ENCODE results near the gene SYT1. TPM values are rescaled to one million over a fixed set of nuclear protein-coding genes. Genes with fewer than 3 reads are reported as not detected.

SYT1 gene
- total RNA-seq, 1 donor from 2014 or later: 35.5 TPM

DNA sequence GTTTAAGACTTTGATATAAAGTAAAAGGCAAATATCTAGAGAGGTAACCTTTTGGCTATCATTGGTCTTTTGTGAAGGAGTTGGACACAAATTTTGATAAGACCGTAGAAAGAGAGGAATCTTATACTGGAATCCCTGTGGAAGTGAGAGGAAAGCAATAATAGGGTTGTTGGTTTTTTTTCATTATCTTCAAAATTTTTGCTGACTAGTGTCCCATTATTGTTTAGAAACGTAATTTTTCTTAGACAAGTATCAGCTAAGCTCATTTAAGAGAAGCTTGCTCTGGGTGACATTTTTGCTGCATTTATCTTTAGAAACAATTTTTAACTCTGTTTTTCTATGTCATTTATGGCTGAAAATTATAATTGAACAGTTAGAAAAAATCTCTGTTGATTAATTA, 300.3 kb downstream of the SYT1 start:
- Mint-ChIP-seq H3K27ac (no peak overlapping the region), H3K4me3 (no peak overlapping the region), H3K27me3 (no peaks in the 10 kb centered on the region), H3K9me3 (no peaks in the 10 kb centered on the region), H3K4me1 (ENCODE audit: unreplicated experiment) (no peaks in the 10 kb centered on the region), H3K36me3 (no peaks in the 10 kb centered on the region)
- TF ChIP-seq, protein P1, sequence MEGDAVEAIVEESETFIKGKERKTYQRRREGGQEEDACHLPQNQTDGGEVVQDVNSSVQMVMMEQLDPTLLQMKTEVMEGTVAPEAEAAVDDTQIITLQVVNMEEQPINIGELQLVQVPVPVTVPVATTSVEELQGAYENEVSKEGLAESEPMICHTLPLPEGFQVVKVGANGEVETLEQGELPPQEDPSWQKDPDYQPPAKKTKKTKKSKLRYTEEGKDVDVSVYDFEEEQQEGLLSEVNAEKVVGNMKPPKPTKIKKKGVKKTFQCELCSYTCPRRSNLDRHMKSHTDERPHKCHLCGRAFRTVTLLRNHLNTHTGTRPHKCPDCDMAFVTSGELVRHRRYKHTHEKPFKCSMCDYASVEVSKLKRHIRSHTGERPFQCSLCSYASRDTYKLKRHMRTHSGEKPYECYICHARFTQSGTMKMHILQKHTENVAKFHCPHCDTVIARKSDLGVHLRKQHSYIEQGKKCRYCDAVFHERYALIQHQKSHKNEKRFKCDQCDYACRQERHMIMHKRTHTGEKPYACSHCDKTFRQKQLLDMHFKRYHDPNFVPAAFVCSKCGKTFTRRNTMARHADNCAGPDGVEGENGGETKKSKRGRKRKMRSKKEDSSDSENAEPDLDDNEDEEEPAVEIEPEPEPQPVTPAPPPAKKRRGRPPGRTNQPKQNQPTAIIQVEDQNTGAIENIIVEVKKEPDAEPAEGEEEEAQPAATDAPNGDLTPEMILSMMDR (conservative IDR thresholded peaks at IDR 0.05): no peak
- no peak for DNase-seq (ENCODE audit: extremely low spot score, unreplicated experiment)

DNA sequence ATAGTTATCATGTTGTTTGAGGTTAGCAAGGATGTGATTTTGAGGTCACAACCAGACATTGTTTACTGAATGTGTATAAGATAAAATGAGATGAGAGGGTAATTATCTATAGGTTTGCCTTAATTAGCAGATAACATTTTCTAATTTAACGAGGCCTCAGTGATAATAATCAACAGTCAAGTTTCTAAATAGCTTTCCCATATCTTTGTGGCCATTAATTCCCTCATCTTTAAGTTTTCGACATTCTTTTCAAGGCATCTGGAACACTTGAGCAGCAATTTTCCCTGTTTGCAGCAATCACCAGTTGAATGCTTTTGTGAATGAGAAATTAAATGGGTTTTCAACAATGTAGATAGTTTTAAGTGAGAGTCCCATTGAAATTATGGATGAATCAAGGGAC, 304.1 kb downstream of the SYT1 start:
- TF ChIP-seq, protein P1 (conservative IDR thresholded peaks at IDR 0.05): no peak
- no peaks in the 10 kb centered on the region for H3K9me3 Mint-ChIP-seq
- no peaks in the 10 kb centered on the region for H3K27me3 Mint-ChIP-seq
- no peaks in the 10 kb centered on the region for H3K4me1 Mint-ChIP-seq (ENCODE audit: unreplicated experiment)
- no peak for DNase-seq (ENCODE audit: extremely low spot score, unreplicated experiment)
- H3K36me3 Mint-ChIP-seq: peaks cover 6% of the 10 kb centered on the region
- H3K4me3 Mint-ChIP-seq: no peak overlapping the region
- no peak overlapping the region for H3K27ac Mint-ChIP-seq

DNA sequence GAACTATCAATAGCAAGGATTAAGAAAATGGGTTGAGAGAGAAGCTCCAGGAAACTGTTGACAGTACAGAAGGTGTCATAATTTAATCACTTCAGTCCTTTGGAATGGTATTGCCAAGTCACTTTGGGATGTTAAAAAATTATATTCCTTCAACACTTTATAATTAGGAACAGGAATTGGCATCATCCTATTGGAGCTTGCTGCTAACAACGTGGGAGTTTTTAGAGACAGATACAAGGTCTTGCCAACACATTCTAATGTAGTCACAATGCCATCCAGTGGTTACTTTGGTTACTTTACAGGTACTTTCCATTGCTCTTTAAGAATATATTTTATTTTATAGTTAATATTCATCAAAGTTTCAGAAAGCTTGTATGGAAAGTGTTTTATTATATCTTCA, 310.1 kb downstream of the SYT1 start:
- no peak for DNase-seq (ENCODE audit: extremely low spot score, unreplicated experiment)
- no peak overlapping the region for H3K27ac Mint-ChIP-seq
- TF ChIP-seq, protein P1 (conservative IDR thresholded peaks at IDR 0.05): peak; percentile 53

DNA sequence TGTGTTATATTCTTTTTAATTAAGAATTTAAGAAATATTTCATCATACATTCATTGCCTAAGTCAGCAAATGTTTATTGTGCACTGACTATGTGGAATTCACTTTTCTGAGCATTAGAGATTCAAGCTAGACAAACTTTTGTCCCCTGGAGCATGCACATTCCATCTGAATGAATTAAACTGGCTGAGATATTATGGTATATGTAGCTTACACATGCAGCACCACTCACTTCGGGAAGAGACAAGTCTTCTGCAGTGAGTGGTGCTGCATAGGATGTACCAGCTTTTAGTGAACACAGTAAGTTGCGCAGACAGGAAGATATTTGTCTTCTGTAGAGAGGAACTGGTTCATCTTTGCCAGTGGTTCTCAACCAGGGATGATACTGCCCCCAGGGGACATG, 318.4 kb downstream of the SYT1 start:
- H3K36me3 Mint-ChIP-seq: peaks cover 6% of the 10 kb centered on the region
- H3K9me3 Mint-ChIP-seq: no peaks in the 10 kb centered on the region
- TF ChIP-seq, protein P1 (conservative IDR thresholded peaks at IDR 0.05): no peak
- DNase-seq (ENCODE audit: extremely low spot score, unreplicated experiment): no peak
- no peak overlapping the region for H3K4me3 Mint-ChIP-seq
- H3K27me3 Mint-ChIP-seq: no peaks in the 10 kb centered on the region
- peaks cover 12% of the 10 kb centered on the region for H3K4me1 Mint-ChIP-seq (ENCODE audit: unreplicated experiment)
- H3K27ac Mint-ChIP-seq: no peak overlapping the region

More for the DNA sequence above, 310.1 kb downstream of the SYT1 start:
- Mint-ChIP-seq H3K27me3 (no peaks in the 10 kb centered on the region), H3K9me3 (no peaks in the 10 kb centered on the region), H3K4me1 (ENCODE audit: unreplicated experiment) (no peaks in the 10 kb centered on the region), H3K4me3 (no peak overlapping the region), H3K36me3 (peaks cover 6% of the 10 kb centered on the region)

DNA sequence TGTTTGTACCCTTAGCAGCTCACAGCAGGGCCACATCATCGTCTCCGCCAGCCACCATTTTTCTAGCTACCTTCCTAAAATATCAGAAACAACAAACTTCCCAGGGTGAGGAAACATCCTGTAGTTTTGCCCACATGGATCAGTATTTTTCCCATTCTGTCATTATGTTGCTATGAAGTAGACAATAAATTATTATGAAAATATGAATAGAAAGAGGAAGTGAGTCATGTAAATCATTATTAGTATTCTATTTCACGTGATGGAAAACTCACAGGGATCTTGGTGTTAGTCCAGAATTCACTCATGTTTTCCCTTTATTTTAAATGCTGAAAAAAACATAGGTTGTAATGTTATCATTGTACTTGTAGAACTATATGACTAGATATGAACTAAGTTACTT, 319.4 kb downstream of the SYT1 start:
- Mint-ChIP-seq H3K27me3 (no peaks in the 10 kb centered on the region), H3K27ac (no peak overlapping the region), H3K9me3 (no peaks in the 10 kb centered on the region), H3K4me1 (ENCODE audit: unreplicated experiment) (peaks cover 12% of the 10 kb centered on the region), H3K36me3 (peaks cover 6% of the 10 kb centered on the region), H3K4me3 (no peak overlapping the region)
- DNase-seq (ENCODE audit: extremely low spot score, unreplicated experiment): no peak
- TF ChIP-seq, protein P1 (conservative IDR thresholded peaks at IDR 0.05): no peak

DNA sequence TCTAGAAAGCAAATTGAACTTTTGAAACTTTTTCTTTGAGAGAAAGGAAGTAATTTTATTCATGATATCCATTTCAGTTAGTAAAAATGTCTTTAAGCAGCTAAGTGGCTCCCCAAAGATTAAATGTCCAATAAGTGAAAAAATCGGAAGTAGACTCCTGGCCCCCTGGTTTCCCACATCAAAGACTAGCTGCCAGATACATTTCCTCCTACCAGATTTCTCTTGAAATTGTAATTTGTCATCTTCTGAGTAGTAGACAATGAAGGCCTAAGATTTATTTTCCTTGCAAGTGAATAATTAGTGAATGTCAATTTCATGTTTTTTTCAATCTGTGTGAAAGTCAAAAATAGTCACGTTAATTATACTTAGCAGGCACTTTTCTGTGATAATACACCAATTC, 321.9 kb downstream of the SYT1 start:
- H3K9me3 Mint-ChIP-seq: no peaks in the 10 kb centered on the region
- H3K4me3 Mint-ChIP-seq: no peak overlapping the region
- no peak for DNase-seq (ENCODE audit: extremely low spot score, unreplicated experiment)
- TF ChIP-seq, protein P1 (conservative IDR thresholded peaks at IDR 0.05): no peak
- peaks cover 12% of the 10 kb centered on the region for H3K4me1 Mint-ChIP-seq (ENCODE audit: unreplicated experiment)
- no peak overlapping the region for H3K27ac Mint-ChIP-seq
- no peaks in the 10 kb centered on the region for H3K27me3 Mint-ChIP-seq
- H3K36me3 Mint-ChIP-seq: peaks cover 5% of the 10 kb centered on the region

Data from type B pancreatic cell (in vitro differentiated cells).